B cell (primary cell): ENCODE data around the gene STK38L. TPM values are rescaled to one million over a fixed set of nuclear protein-coding genes. Genes with fewer than 3 reads are reported as not detected.

Experiments
- ATAC-seq: fragments of 200-7000 bp; cut with Tn5 transposase; one replicate; pipeline ENCODE4 v1.10.0; 2021; ENCODE audit warnings: low read depth, mild to moderate bottlenecking, moderate number of reproducible peaks, moderate library complexity
- CTCF ChIA-PET: fragments of 350-600 bp; sonication (Branson Sonifier 250); formaldehyde crosslinking; loops from one replicate; lab custom pipeline; 2021; ENCODE audit warnings: antibody characterized with exemption, inconsistent platforms; lab: Charles Lee
- POLR2A ChIA-PET: fragments of 350-600 bp; sonication (Branson Sonifier 250); formaldehyde crosslinking; loops from one replicate; lab custom pipeline; 2021; ENCODE audit warnings: antibody characterized with exemption; lab: Charles Lee
- DNase-seq: peaks from one replicate; pipeline ENCODE4 v3.0.0; 2013
- H2AFZ ChIP-seq: 2 replicates; pipeline ENCODE4 v1.6.1; 2012; ENCODE audit warnings: mild to moderate bottlenecking, low read depth, low read length; ENCODE audit not compliant: insufficient read depth, poor library complexity, severe bottlenecking
- H3K27ac ChIP-seq, 2 donors: 1 replicate in 1 of 2; 2 replicates in 1 of 2; pipeline ENCODE4 v1.5.1; 2012 to 2013; ENCODE audit warnings: low read length in 2 of 2, mild to moderate bottlenecking in 2 of 2, moderate library complexity in 1 of 2
- H3K27me3 ChIP-seq, 4 experiments: fragments of 200-600 bp in 1 of 4; sonication (generic) in 1 of 4; replicated peaks in 1 of 4; 1 replicate in 2 of 4; 2 replicates in 2 of 4; pipeline versions ENCODE4 v1.6.1 to v1.7.0; 2013 to 2016; ENCODE audit warnings: low read length in 3 of 4, mild to moderate bottlenecking in 2 of 4, mixed read lengths in 1 of 4, moderate library complexity in 1 of 4; ENCODE audit not compliant: insufficient read depth in 4 of 4, control insufficient read depth in 3 of 4; ENCODE audit errors: control extremely low read depth in 1 of 4
- H3K36me3 ChIP-seq, 2 experiments: replicated peaks in 1 of 2; 1 replicate in 1 of 2; 2 replicates in 1 of 2; pipeline versions ENCODE4 v1.6.1 to v1.7.1; 2013; ENCODE audit warnings: low read length in 1 of 2; ENCODE audit not compliant: insufficient read depth in 2 of 2, control insufficient read depth in 1 of 2; ENCODE audit errors: control extremely low read depth in 1 of 2, extremely low read depth in 1 of 2
- H3K4me1 ChIP-seq, 2 donors: fragments of 200-600 bp in 1 of 2; sonication (generic) in 1 of 2; 1 replicate in 1 of 2; 2 replicates in 1 of 2; pipeline versions ENCODE4 v1.5.1 to v1.6.1; 2013 to 2017; ENCODE audit warnings: low read length in 2 of 2; ENCODE audit not compliant: control insufficient read depth in 2 of 2, insufficient read depth in 2 of 2
- H3K4me2 ChIP-seq: replicated peaks from 2 replicates; pipeline ENCODE3; 2012; ENCODE audit warnings: mild to moderate bottlenecking, low read depth, low read length; ENCODE audit not compliant: poor library complexity, severe bottlenecking
- H3K4me3 ChIP-seq, 5 experiments: fragments of 200-600 bp in 1 of 5; sonication (generic) in 1 of 5; 1 replicate in 3 of 5; 2 replicates in 2 of 5; pipeline versions ENCODE4 v1.5.1 to v1.7.0; 2011 to 2016; ENCODE audit warnings: low read length in 4 of 5, mild to moderate bottlenecking in 4 of 5, low read depth in 2 of 5, control low read depth in 1 of 5, moderate library complexity in 1 of 5; ENCODE audit not compliant: insufficient read depth in 1 of 5; ENCODE audit errors: control extremely low read depth in 1 of 5, extremely low read depth in 1 of 5
- H3K79me2 ChIP-seq: fragments of 200-600 bp; sonication (generic); one replicate; pipeline ENCODE4 v1.6.0; 2016; ENCODE audit warnings: low read length; ENCODE audit not compliant: control insufficient read depth, insufficient read depth
- H3K9ac ChIP-seq: fragments of 200-600 bp; sonication (generic); 2 replicates; pipeline ENCODE4 v1.6.1; 2017; ENCODE audit warnings: mild to moderate bottlenecking, low read length, moderate library complexity
- H3K9me3 ChIP-seq, 3 donors: one replicate each; pipeline versions ENCODE4 v1.6.1 to v1.7.1; 2013; ENCODE audit warnings: low read length in 2 of 3; ENCODE audit not compliant: control insufficient read depth in 2 of 3, insufficient read depth in 1 of 3; ENCODE audit errors: control extremely low read depth in 1 of 3
- H4K20me1 ChIP-seq: 2 replicates; pipeline ENCODE4 v1.6.0; 2012; ENCODE audit warnings: mild to moderate bottlenecking, low read length; ENCODE audit not compliant: insufficient read depth, control insufficient read depth, poor library complexity, severe bottlenecking
- H3K27ac Mint-ChIP-seq: one replicate; pipeline ENCODE4 v1.8.0; 2021; ENCODE audit warnings: mixed read lengths
- H3K27me3 Mint-ChIP-seq: one replicate; pipeline ENCODE4 v1.8.0; 2021; ENCODE audit warnings: mixed read lengths
- H3K4me1 Mint-ChIP-seq: one replicate; pipeline ENCODE4 v1.8.0; 2021; ENCODE audit warnings: mixed read lengths
- H3K4me3 Mint-ChIP-seq: one replicate; pipeline ENCODE4 v1.8.0; 2021; ENCODE audit warnings: mixed read lengths
- H3K9me3 Mint-ChIP-seq: one replicate; pipeline ENCODE4 v1.8.0; 2022; ENCODE audit warnings: mixed read lengths; ENCODE audit not compliant: insufficient read depth
- EZH2 ChIP-seq: IDR thresholded peaks from 2 replicates; pipeline ENCODE4 v1.6.1; 2012; ENCODE audit warnings: borderline replicate concordance, low read depth, mild to moderate bottlenecking, moderate library complexity, low read length; ENCODE audit not compliant: insufficient read depth, poor library complexity, severe bottlenecking
- WGBS: methylation state at CpG from one replicate; pipeline ENCODE4 v1.1.5; 2013; ENCODE audit warnings: missing lambda C conversion rate; ENCODE audit not compliant: insufficient coverage; 5-methylcytosine and 5-hydroxymethylcytosine counted together
- intact Hi-C: fragments of 100-400 bp; cut with micrococcal nuclease; formaldehyde crosslinking; loops from one replicate; pipeline ENCODE4 v1.10.0; 2022
- polyA plus RNA-seq: library from polyadenylated mRNA; depleted of rRNA; stranded (reverse); fragments of >200 nt; gene quantifications from 2 replicates; pipeline ENCODE4 v1.2.3, GENCODE V29; 2012
- total RNA-seq, 2 donors: library from RNA; stranded (reverse); fragments of 120-200 nt in 1 of 2; gene quantifications; 1 replicate in 1 of 2; 2 replicates in 1 of 2; pipeline versions ENCODE4 v1.2.3 to v1.2.4, GENCODE V29; 2013 to 2022
- TF ChIP-seq, protein P1 (sequence below): fragments of 200-600 bp; IDR thresholded peaks from one replicate; pipeline ENCODE4 v1.8.0; 2022; ENCODE audit warnings: antibody characterized with exemption, mild to moderate bottlenecking

The STK38L gene
- total and polyA plus RNA-seq, 2 donors (not counting 1 experiment from before 2014, with no cell fraction given), result 5.5 to 21.2 TPM

DNA sequence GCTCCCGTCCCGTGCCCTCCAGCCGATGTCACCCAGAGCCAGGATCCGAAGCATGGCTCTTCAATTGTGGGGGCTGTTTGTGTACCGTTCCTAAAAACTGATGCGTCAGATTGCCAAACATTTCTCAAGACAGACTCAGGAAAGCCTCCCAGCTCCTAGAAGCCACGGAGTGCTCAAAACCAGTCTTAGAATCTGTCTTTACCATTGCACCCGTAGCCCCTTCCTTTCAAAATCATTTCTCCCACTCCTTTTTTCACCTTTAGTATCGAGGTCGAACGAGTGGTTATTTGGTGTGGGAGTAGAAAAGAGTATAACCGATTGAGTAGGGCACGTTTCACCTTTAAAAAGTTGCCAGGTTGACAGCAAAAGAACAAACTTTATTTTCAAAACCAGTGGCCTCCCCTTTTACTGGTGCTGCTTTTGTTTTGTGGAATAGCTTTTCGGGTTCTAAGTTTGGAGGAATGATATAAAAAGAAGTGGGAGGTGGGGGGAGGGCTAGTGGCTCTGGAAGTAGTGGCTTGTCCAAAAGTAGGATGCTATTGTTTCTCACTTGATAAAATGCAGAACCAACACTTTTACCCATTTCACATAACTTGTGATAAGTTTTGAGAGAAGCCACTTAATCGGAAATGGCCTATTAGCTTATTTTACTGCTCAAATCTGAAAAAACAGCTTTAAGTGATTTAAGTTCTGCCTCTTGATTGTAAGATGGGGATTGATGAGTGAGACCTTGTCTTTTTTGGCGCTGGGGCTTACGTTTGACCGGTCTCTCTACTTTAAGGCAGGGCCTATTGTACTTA is 803 bp downstream of the STK38L start:
- Histone ChIP-seq H3K4me3 (peak overlapping the region; percentile 48 to 97 (median 88)), H4K20me1 (no peaks in the 10 kb centered on the region), H3K9me3 (peaks cover 0 to 12% (median 0%) of the 10 kb centered on the region in 3 donors), H3K27me3 (no peaks in the 10 kb centered on the region), H3K79me2 (peaks cover 35% of the 10 kb centered on the region), H3K9ac (peak overlapping the region; percentile 90), H3K4me2 (peak overlapping the region; percentile 92), H3K4me1 (peaks cover 16 to 17% of the 10 kb centered on the region in 2 donors), H3K27ac (peak overlapping the region; percentile 66 to 89), H3K36me3 (no peaks in the 10 kb centered on the region), H2AFZ (peak overlapping the region; percentile 90)
- Mint-ChIP-seq H3K27ac (peak overlapping the region; percentile 95), H3K27me3 (no peaks in the 10 kb centered on the region), H3K4me3 (peak overlapping the region; percentile 98), H3K9me3 (peaks cover 4% of the 10 kb centered on the region), H3K4me1 (peaks cover 32% of the 10 kb centered on the region)
- intact Hi-C loops, result loop anchor here (1.0 to 2.0 kb wide), 4 partner anchors 230 to 413 kb away; partner anchors contain the start of genes FGFR1OP2, PPFIBP1 and TM7SF3
- DNase-seq (peak; percentile 42), ATAC-seq (no peak)
- 0% methylated on average over 3 of the region's 18 CpGs for WGBS
- no peak for TF ChIP-seq EZH2
- TF ChIP-seq, protein P1, sequence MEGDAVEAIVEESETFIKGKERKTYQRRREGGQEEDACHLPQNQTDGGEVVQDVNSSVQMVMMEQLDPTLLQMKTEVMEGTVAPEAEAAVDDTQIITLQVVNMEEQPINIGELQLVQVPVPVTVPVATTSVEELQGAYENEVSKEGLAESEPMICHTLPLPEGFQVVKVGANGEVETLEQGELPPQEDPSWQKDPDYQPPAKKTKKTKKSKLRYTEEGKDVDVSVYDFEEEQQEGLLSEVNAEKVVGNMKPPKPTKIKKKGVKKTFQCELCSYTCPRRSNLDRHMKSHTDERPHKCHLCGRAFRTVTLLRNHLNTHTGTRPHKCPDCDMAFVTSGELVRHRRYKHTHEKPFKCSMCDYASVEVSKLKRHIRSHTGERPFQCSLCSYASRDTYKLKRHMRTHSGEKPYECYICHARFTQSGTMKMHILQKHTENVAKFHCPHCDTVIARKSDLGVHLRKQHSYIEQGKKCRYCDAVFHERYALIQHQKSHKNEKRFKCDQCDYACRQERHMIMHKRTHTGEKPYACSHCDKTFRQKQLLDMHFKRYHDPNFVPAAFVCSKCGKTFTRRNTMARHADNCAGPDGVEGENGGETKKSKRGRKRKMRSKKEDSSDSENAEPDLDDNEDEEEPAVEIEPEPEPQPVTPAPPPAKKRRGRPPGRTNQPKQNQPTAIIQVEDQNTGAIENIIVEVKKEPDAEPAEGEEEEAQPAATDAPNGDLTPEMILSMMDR, result no peak
- CTCF ChIA-PET, result interaction anchor here (0.6 to 4.4 kb wide), 7 partner anchors 58 to 511 kb away, joined by 3 to 24 read pairs (median 3); partner anchors contain the start of gene TM7SF3
- POLR2A ChIA-PET, result interaction anchor here (0.5 to 2.4 kb wide), 3 partner anchors 86 to 231 kb away, joined by 3 to 6 read pairs (median 3); partner anchors contain the start of gene TM7SF3
